Measurements from ENCODE around the gene HLA-E.

HLA-E gene

GRCh38 chr6:30450548-30450908 lies 38.8 kb upstream of the HLA-E start:
- TF ChIP-seq CTCF (conservative IDR thresholded peaks at IDR 0.05; ENCODE audit: low read length): no peak
- peak overlapping the region; percentile 31 for H3K4me3 ChIP-seq (ENCODE audit: low read length)
- DNase-seq (ENCODE audit: low read depth): no peak

- no peak for TF ChIP-seq CTCF (conservative IDR thresholded peaks at IDR 0.05; ENCODE audit: low read length)
- peak overlapping the region; percentile 31 for H3K4me3 ChIP-seq (ENCODE audit: low read length)
- peak; percentile 70 for DNase-seq (ENCODE audit: low read depth)
Observed at GRCh38 chr6:30450909-30451841, 38.1 kb upstream of the HLA-E start.

GRCh38 chr6:30452736-30453507 lies 36.4 kb upstream of the HLA-E start:
- no peak overlapping the region for H3K4me3 ChIP-seq (ENCODE audit: low read length)
- no peak for TF ChIP-seq CTCF (conservative IDR thresholded peaks at IDR 0.05; ENCODE audit: low read length)
- no peak for DNase-seq (ENCODE audit: low read depth)

DNA sequence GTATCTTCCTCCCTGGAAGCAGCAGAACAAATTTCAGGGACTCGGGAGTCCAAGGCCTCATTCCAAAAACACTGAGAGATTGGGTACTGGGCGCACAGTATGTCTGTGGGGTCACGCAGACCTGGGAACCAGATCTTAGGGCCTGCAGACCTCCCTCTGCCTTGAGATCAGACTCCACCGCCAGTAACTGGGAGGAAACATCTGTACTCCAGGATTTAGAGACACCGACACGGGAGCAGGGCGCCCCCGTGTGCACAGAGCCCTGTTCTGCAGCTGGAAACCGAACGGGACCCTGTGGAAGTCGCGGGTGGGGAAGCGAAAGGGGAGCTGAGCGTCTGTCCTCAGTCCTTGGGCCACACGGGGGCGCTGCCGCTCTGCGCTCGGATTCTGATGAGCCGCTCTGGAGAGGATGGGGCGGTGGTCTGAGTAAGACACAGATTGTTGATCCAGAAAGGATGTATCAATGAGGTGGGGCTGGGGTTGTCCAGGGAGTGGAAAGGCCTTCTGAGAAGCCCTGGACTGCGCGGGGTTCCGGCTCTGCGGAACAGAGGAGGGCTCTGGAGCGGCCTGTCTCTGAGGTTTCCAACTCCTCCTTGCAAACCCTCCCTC lies 35.7 kb upstream of the HLA-E start:
- TF ChIP-seq CTCF (conservative IDR thresholded peaks at IDR 0.05; ENCODE audit: low read length): peak; percentile 58
- H3K4me3 ChIP-seq (ENCODE audit: low read length): no peak overlapping the region
- peak; percentile 55 for DNase-seq (ENCODE audit: low read depth)

GRCh38 chr6:30459145-30459544 lies 30.2 kb upstream of the HLA-E start:
- no peak overlapping the region for H3K4me3 ChIP-seq (ENCODE audit: low read length)
- TF ChIP-seq CTCF (conservative IDR thresholded peaks at IDR 0.05; ENCODE audit: low read length): no peak
- no peak for DNase-seq (ENCODE audit: low read depth)

- no peak for TF ChIP-seq CTCF (conservative IDR thresholded peaks at IDR 0.05; ENCODE audit: low read length)
- no peak overlapping the region for H3K4me3 ChIP-seq (ENCODE audit: low read length)
- DNase-seq (ENCODE audit: low read depth): no peak
Observed at GRCh38 chr6:30461055-30461454, 28.3 kb upstream of the HLA-E start.

All from AG10803 (cell line).